ENCODE measurements around the gene PHLDB3. TPM values are rescaled to one million over a fixed set of nuclear protein-coding genes. Genes with fewer than 3 reads are reported as not detected.

Gene PHLDB3
- total and polyA plus RNA-seq, 7 donors: 5.7 to 16.0 (median 9.0) TPM

DNA sequence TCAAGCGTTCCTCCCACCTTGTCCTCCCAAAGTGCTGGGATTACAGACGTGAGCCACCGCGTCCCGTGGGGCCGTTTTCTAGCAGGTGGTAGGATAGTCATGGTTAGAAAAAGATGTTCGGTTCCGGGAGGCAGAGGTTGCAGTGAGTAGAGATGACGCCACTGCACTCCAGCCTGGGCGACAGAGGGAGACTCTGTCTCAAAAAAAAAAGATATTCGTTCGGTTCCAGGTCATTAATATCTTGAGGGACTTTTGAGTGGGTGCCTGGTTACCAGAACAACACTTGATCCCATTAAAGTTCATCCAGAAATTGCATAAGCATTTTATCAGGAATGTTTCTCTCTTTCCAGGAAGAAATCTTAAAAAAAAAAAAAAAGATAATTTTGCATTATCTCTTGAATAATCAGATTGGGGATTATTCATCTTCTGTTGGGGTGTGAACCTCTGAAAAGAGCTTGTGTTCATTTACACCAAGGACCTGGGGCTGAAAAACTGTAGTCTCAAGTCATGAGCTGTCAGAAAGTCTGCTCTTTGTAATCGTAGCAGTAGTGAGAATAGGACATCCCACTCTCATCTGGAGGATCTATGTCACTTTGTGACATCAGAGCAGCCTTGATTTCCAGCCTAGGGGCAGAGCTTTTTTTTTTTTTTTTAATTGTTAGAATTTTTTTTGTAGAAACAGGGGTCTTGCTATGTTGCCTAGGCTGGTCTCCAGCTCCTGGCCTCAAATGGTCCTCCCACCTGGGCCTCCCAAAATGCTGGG, 23.5 kb upstream of the PHLDB3 start:
- peak overlapping the region; percentile 80 to 88 (median 88) for H3K27ac ChIP-seq
- peak overlapping the region; percentile 58 to 83 (median 82) for H3K4me3 ChIP-seq
- peak in 1 of 4 donors; percentile 30 for TF ChIP-seq POLR2AphosphoS5 (IDR thresholded peaks at IDR 0.05)
- TF ChIP-seq, protein P1, sequence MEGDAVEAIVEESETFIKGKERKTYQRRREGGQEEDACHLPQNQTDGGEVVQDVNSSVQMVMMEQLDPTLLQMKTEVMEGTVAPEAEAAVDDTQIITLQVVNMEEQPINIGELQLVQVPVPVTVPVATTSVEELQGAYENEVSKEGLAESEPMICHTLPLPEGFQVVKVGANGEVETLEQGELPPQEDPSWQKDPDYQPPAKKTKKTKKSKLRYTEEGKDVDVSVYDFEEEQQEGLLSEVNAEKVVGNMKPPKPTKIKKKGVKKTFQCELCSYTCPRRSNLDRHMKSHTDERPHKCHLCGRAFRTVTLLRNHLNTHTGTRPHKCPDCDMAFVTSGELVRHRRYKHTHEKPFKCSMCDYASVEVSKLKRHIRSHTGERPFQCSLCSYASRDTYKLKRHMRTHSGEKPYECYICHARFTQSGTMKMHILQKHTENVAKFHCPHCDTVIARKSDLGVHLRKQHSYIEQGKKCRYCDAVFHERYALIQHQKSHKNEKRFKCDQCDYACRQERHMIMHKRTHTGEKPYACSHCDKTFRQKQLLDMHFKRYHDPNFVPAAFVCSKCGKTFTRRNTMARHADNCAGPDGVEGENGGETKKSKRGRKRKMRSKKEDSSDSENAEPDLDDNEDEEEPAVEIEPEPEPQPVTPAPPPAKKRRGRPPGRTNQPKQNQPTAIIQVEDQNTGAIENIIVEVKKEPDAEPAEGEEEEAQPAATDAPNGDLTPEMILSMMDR (IDR thresholded peaks at IDR 0.05): no peak
- TF ChIP-seq POLR2A (IDR thresholded peaks at IDR 0.05): no peak
- peak in 1 of 4 donors; percentile 15 for TF ChIP-seq EP300 (IDR thresholded peaks at IDR 0.05)
- H3K36me3 ChIP-seq: peaks cover 0 to 1% (median 0%) of the 10 kb centered on the region in 4 donors
- H3K9me3 ChIP-seq: no peaks in the 10 kb centered on the region
- WGBS, 2 donors: 11 to 54% methylated on average over 13 of the region's 13 CpGs
- peaks cover 0 to 41% (median 38%) of the 10 kb centered on the region in 4 donors for H3K4me1 ChIP-seq
- intact Hi-C loops (cut with DNase I): loop anchor here (5.0 kb wide), 1 partner anchor 66 kb away; no protein-coding TSS in a partner anchor
- peak; percentile 80 for DNase-seq
- no peaks in the 10 kb centered on the region for H3K27me3 ChIP-seq

DNA sequence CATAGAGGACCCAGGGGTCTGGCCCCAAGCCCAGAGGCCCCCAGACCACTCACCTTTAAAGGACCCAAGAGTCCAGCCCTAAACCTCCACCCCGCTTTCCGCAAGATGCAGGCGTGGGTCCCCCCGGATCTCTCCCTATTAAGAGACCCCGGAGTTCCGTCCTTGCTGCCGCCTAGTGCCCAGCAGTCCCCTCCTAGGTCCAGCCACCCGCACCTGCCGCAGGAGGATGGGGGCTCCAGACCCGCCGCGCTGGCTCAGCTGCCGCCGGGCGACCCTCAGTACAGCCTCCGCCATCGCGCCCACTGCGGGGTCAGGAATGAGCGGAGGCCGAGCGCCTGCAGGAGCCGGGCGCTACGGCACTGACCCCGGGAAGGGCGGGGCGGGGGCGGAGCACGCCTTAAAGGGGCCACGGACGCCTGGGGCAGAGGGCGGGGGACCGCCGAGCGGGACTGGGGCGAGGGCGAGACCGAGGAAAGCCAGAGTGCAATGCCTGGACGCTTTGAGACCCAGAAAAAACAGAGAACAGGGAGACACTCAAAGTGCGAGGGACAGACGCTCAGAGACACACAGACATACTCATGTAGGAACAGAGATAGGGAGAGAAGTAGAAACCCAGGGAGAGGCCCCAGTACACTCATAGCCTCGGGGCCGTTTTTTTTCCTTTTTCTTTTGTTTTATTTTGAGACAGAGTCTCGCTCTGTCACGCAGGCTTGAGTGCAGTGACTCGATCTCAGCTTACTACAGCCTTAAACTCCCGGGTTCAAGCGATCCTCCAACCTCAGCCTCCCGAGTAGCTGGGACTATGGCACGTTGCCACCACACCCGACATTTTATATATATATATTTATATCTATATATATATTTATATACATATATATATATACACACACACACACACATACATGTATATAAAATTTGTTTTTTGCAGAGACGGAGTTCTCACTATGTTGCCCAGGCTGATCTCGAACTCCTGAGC, 22.6 kb upstream of the PHLDB3 start, which contains the start of gene ETHE1:
Gene ETHE1, minus strand, starts transcription at position 318 of the 976 bp plus-strand sequence. Its CDS starts 24 bp downstream, at position 294.
- DNase-seq: peak; percentile 93
- no peak for TF ChIP-seq EP300 (IDR thresholded peaks at IDR 0.05)
- peak; percentile 67 to 89 for TF ChIP-seq POLR2A (IDR thresholded peaks at IDR 0.05)
- TF ChIP-seq POLR2AphosphoS5 (IDR thresholded peaks at IDR 0.05): peak; percentile 83 to 95 (median 92)
- TF ChIP-seq, protein P1 (IDR thresholded peaks at IDR 0.05): peak in 1 of 4 experiments; percentile 17
- intact Hi-C loops (cut with DNase I): loop anchor here (5.0 kb wide), 1 partner anchor 65 kb away; no protein-coding TSS in a partner anchor

DNA sequence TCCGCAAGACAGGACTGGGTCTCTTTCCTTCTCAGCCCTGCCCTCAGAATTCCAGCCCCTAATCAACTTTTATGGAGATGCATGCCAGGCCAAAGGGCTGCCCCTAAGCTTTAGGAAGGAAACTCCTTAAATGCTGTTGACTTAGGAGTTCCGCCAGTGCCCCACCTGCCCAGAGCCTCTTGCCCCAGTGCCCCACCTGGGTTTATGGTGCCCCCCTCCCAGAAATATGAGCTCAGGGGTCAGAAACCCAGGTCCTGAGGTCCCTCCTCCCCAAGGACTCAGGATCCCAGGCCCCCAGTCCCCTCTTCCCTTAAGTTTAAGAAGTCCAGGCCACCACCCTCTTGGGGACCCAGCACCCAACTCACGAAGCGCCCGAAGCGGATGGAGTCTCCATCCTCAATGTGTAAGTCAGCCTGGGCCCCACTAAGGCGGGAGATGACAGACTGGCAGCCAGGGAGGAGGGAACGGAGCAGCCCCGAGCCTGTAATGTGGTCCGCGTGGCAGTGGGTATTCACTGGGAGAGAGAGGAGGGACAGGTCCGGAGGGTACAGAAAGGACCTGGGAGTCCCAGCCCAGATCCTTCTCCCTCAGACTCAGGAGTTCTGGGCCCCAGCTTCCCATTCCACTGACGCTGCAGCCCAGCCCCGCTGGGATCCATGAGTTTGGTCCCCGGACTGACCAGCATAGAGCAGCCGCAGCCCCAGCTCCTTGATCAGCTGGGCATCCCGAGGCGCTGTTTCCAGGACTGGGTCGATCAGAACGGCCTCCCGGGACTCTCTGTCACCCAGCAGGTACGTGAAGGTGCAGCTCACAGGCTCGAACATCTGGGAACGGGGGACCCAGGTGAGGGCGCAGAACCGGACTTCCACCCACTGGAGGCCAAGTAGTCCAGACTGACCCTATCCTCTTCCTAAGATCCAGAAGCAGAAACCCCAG, 21.6 kb upstream of the PHLDB3 start:
- 1 to 2% methylated on average over 26 of the region's 26 CpGs for WGBS, 2 donors

More for the DNA sequence above, 22.6 kb upstream of the PHLDB3 start, which contains the start of gene ETHE1:
- 2 to 5% methylated on average over 54 of the region's 54 CpGs for WGBS, 2 donors
- peaks cover 0 to 4% (median 0%) of the 10 kb centered on the region in 4 donors for H3K36me3 ChIP-seq
- H3K4me1 ChIP-seq: peaks cover 0 to 34% (median 31%) of the 10 kb centered on the region in 4 donors
- H3K27ac ChIP-seq: peak within 1 kb of the TSS; percentile 80 to 88 (median 88)
- H3K4me3 ChIP-seq: peak within 1 kb of the TSS; percentile 58 to 83 (median 82)
- no peaks in the 10 kb centered on the region for H3K9me3 ChIP-seq
- no peaks in the 10 kb centered on the region for H3K27me3 ChIP-seq

More for the DNA sequence above, 21.6 kb upstream of the PHLDB3 start:
- intact Hi-C loops (cut with DNase I): loop anchor here (2.0 to 5.0 kb wide), 2 partner anchors 21 to 64 kb away; partner anchors contain the start of gene PHLDB3
- Histone ChIP-seq H3K4me1 (peaks cover 0 to 33% (median 29%) of the 10 kb centered on the region in 4 donors), H3K36me3 (peaks cover 0 to 7% (median 0%) of the 10 kb centered on the region in 4 donors), H3K27me3 (no peaks in the 10 kb centered on the region), H3K4me3 (peak overlapping the region; percentile 58 to 83 (median 82)), H3K9me3 (no peaks in the 10 kb centered on the region), H3K27ac (peak overlapping the region; percentile 80 to 88 (median 88))
- no peak for DNase-seq
- TF ChIP-seq POLR2AphosphoS5 (IDR thresholded peaks at IDR 0.05): no peak
- TF ChIP-seq EP300 (IDR thresholded peaks at IDR 0.05): no peak
- no peak for TF ChIP-seq POLR2A (IDR thresholded peaks at IDR 0.05)
- TF ChIP-seq, protein P1 (IDR thresholded peaks at IDR 0.05): no peak

All from sigmoid colon (tissue), 7 donors.